GM23338 (cell line): ENCODE results near the gene DLG2. TPM values are rescaled to one million over a fixed set of nuclear protein-coding genes. Genes with fewer than 3 reads are reported as not detected.
A peak's percentile ranks its signal among the peaks of the same experiment; 100 is the strongest.

Experiments
- ATAC-seq: fragments of 200-7000 bp; cut with Tn5 transposase; 3 replicates; pipeline ENCODE4 v1.9.1; 2020
- DNase-seq: peaks from one replicate; pipeline ENCODE4 v3.0.0-alpha.2; 2015; ENCODE audit warnings: low spot score
- H2AFZ ChIP-seq: fragments of 200-600 bp; sonication (generic); 2 replicates; pipeline ENCODE4 v1.8.0; 2016; ENCODE audit warnings: antibody characterized with exemption, mild to moderate bottlenecking, moderate library complexity
- H3F3A ChIP-seq: fragments of 200-600 bp; sonication (generic); replicated peaks from 2 replicates; pipeline ENCODE4 v1.8.0; 2017; ENCODE audit warnings: antibody characterized with exemption, mixed run types, low read depth
- H3K27ac ChIP-seq: fragments of 200-600 bp; sonication (generic); 2 replicates; pipeline ENCODE4 v1.6.1; 2016; ENCODE audit warnings: low read depth
- H3K27me3 ChIP-seq: fragments of 200-600 bp; sonication (generic); 2 replicates; pipeline ENCODE4 v1.8.0; 2016; ENCODE audit warnings: mild to moderate bottlenecking, mixed run types, moderate library complexity; ENCODE audit not compliant: insufficient read depth
- H3K36me3 ChIP-seq: fragments of 200-600 bp; sonication (generic); 2 replicates; pipeline ENCODE4 v1.8.0; 2016; ENCODE audit warnings: mild to moderate bottlenecking; ENCODE audit not compliant: insufficient read depth
- H3K4me1 ChIP-seq: fragments of 200-600 bp; sonication (generic); 2 replicates; pipeline ENCODE4 v1.8.0; 2016; ENCODE audit warnings: mild to moderate bottlenecking, moderate library complexity; ENCODE audit not compliant: insufficient read depth
- H3K4me2 ChIP-seq: fragments of 200-600 bp; sonication (generic); 2 replicates; pipeline ENCODE4 v1.7.1; 2017; ENCODE audit warnings: mixed run types
- H3K4me3 ChIP-seq: fragments of 200-600 bp; sonication (generic); 2 replicates; pipeline ENCODE4 v1.6.1; 2016; ENCODE audit warnings: mixed run types
- H3K79me2 ChIP-seq: fragments of 200-600 bp; sonication (generic); replicated peaks from 2 replicates; pipeline ENCODE4 v1.8.0; 2017; ENCODE audit warnings: mild to moderate bottlenecking; ENCODE audit not compliant: insufficient read depth
- H3K9me2 ChIP-seq: fragments of 200-600 bp; sonication (generic); 2 replicates; pipeline ENCODE4 v1.8.0; 2017; ENCODE audit not compliant: insufficient read depth
- H4K20me1 ChIP-seq: fragments of 200-600 bp; sonication (generic); replicated peaks from 2 replicates; pipeline ENCODE4 v1.8.0; 2017; ENCODE audit warnings: mild to moderate bottlenecking; ENCODE audit not compliant: insufficient read depth
- H3K27ac Mint-ChIP-seq: 2 replicates; pipeline ENCODE4 v1.8.0; 2020; ENCODE audit warnings: inconsistent platforms, mild to moderate bottlenecking, moderate library complexity, mixed read lengths
- H3K27me3 Mint-ChIP-seq: 3 replicates; pipeline ENCODE4 v1.8.0; 2022; ENCODE audit warnings: low read depth, mild to moderate bottlenecking, moderate library complexity, mixed read lengths, inconsistent platforms; ENCODE audit not compliant: insufficient read depth, poor library complexity
- H3K36me3 Mint-ChIP-seq: 3 replicates; pipeline ENCODE4 v1.8.0; 2021; ENCODE audit warnings: low read depth, mild to moderate bottlenecking, inconsistent platforms, moderate library complexity, mixed read lengths
- H3K4me1 Mint-ChIP-seq: 3 replicates; pipeline ENCODE4 v1.8.0; 2020; ENCODE audit warnings: mild to moderate bottlenecking, inconsistent platforms, mixed read lengths
- H3K4me3 Mint-ChIP-seq: 3 replicates; pipeline ENCODE4 v1.8.0; 2021; ENCODE audit warnings: moderate library complexity, mild to moderate bottlenecking, inconsistent platforms, mixed read lengths
- H3K9me3 Mint-ChIP-seq: 3 replicates; pipeline ENCODE4 v1.8.0; 2020; ENCODE audit warnings: moderate library complexity, mild to moderate bottlenecking, inconsistent platforms, mixed read lengths
- CREB1 ChIP-seq: fragments of 250-450 bp; sonication (Bioruptor Pico); IDR thresholded peaks from 2 replicates; pipeline ENCODE4 v1.5.0; 2020; ENCODE audit warnings: low read depth, mild to moderate bottlenecking, moderate library complexity
- EZH2phosphoT487 ChIP-seq: fragments of 200-600 bp; sonication (generic); IDR thresholded peaks from one replicate; pipeline ENCODE4 v1.8.1; 2018; ENCODE audit warnings: antibody characterized with exemption; ENCODE audit not compliant: unreplicated experiment
- JUNB ChIP-seq: IDR thresholded peaks from one replicate; pipeline ENCODE4 v1.6.1; 2016; ENCODE audit warnings: antibody characterized with exemption; ENCODE audit not compliant: unreplicated experiment
- NANOG ChIP-seq: IDR thresholded peaks from 2 replicates; pipeline ENCODE4 v1.6.1; 2016; ENCODE audit warnings: antibody characterized with exemption, borderline replicate concordance
- ZNF114 ChIP-seq: fragments of 250-450 bp; sonication (Bioruptor Pico); IDR thresholded peaks from 2 replicates; pipeline ENCODE4 v1.5.0; 2020; ENCODE audit warnings: mild to moderate bottlenecking, moderate library complexity
- ZNF331 ChIP-seq: fragments of 250-450 bp; sonication (Bioruptor Pico); IDR thresholded peaks from 2 replicates; pipeline ENCODE4 v1.5.0; 2020; ENCODE audit warnings: low read depth, mild to moderate bottlenecking, moderate library complexity
- polyA plus RNA-seq: library from polyadenylated mRNA; unstranded; fragments of >200 nt; fragmentation: Nextera tagmentation; extraction: Ambion mirVana; gene quantifications from 2 replicates; pipeline ENCODE4 v1.2.1, GENCODE V29; 2016
- total RNA-seq: library from RNA; depleted of rRNA; stranded (reverse); fragments of >200 nt; shearing (Covaris generic); gene quantifications from 2 replicates; pipeline ENCODE4 v1.2.3, GENCODE V29; 2014
- TF ChIP-seq, protein P1 (sequence below): IDR thresholded peaks from 2 replicates; pipeline ENCODE4 v1.6.1; 2016; ENCODE audit warnings: antibody characterized with exemption
- TF ChIP-seq, protein P2 (sequence below): fragments of 250-450 bp; sonication (Bioruptor Pico); IDR thresholded peaks from 2 replicates; pipeline ENCODE4 v1.5.0; 2020; ENCODE audit warnings: mild to moderate bottlenecking, moderate library complexity
- TF ChIP-seq, protein P3 (sequence below): IDR thresholded peaks from one replicate; pipeline ENCODE4 v1.6.1; 2018; ENCODE audit warnings: antibody characterized with exemption; ENCODE audit not compliant: unreplicated experiment

The DLG2 gene
- total and polyA plus RNA-seq, 2 experiments from 2014 or later: 19.8 to 21.5 TPM

DNA sequence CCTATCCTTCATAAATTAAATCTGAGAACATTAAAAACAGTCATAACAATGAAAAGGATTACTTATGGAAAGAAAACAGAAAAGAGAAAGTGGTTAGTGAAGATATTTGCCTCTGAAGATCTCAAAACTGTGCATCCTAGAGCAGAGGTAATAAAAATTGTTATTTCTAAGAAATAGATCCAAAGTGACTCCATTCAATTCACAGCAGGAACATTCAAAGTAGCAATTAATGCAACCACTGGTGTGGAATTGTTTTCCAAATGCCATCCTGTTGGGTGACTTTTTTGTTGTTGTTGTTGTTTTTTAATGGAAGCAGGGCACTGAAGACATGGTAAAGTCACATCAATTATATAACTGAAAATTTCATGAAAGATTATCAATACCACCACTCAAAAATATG is 1201.5 kb downstream of the DLG2 start:
- H3K9me3 Mint-ChIP-seq: no peaks in the 10 kb centered on the region
- Histone ChIP-seq H3K27ac (no peak overlapping the region), H3K4me3 (no peak overlapping the region), H2AFZ (no peak overlapping the region), H3K9me2 (peaks cover 9% of the 10 kb centered on the region; the same call in 1 of the 2 replicates), H3K79me2 (no peaks in the 10 kb centered on the region), H3K27me3 (no peaks in the 10 kb centered on the region), H3K4me1 (peaks cover 17% of the 10 kb centered on the region), H3K4me2 (0 out of 2 replicates have a peak overlapping the region, but pooled peaks have one; percentile 10), H3F3A (no peaks in the 10 kb centered on the region), H3K36me3 (no peaks in the 10 kb centered on the region), H4K20me1 (no peaks in the 10 kb centered on the region)
- peak; percentile 70; the same call in 1 of the 2 replicates for TF ChIP-seq NANOG
- TF ChIP-seq EZH2phosphoT487: no peak
- no peaks in the 10 kb centered on the region for H3K36me3 Mint-ChIP-seq
- no peak overlapping the region for H3K4me3 Mint-ChIP-seq
- no peaks in the 10 kb centered on the region for H3K27me3 Mint-ChIP-seq
- ATAC-seq (no peak), DNase-seq (no peak)
- H3K4me1 Mint-ChIP-seq: peaks cover 27% of the 10 kb centered on the region
- no peak overlapping the region for H3K27ac Mint-ChIP-seq

DNA sequence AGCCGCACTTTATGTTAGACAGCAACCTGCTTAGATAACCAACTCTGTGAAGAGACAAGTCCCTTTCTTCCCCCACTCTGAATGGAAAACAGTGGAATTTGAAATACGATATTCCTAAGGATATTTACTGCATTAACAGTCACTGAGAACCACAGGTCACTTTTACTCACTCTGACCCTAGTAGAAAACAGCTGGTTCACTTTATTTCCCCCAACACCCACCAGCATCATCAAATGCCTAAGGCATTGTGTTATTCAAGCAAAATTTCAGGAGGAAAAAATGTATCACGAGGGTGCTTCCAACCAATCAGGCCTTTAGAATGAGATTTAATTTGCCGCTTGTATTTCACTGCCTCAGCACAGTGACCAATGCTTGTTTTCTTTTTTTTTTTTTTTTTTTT is 1206.9 kb downstream of the DLG2 start:
- H3K4me3 ChIP-seq: no peak overlapping the region
- Mint-ChIP-seq H3K27ac (no peak overlapping the region; the same call in 1 of the 2 replicates), H3K4me3 (no peak overlapping the region), H3K27me3 (no peaks in the 10 kb centered on the region), H3K9me3 (peaks cover 2% of the 10 kb centered on the region; the same call in 1 of the 3 replicates), H3K36me3 (no peaks in the 10 kb centered on the region), H3K4me1 (peaks cover 20% of the 10 kb centered on the region)
- no peaks in the 10 kb centered on the region for H3K79me2 ChIP-seq
- no peaks in the 10 kb centered on the region for H3K27me3 ChIP-seq
- DNase-seq: peak; percentile 36
- no peaks in the 10 kb centered on the region for H4K20me1 ChIP-seq
- H3K9me2 ChIP-seq: no peaks in the 10 kb centered on the region
- peak; percentile 34; the same call in 1 of the 3 replicates for ATAC-seq
- H3K4me2 ChIP-seq: peak overlapping the region; percentile 15; the same call in 1 of the 2 replicates
- H3K36me3 ChIP-seq: no peaks in the 10 kb centered on the region
- H3K27ac ChIP-seq: no peak overlapping the region
- no peaks in the 10 kb centered on the region for H3F3A ChIP-seq
- H2AFZ ChIP-seq: no peak overlapping the region
- H3K4me1 ChIP-seq: peaks cover 15% of the 10 kb centered on the region
- TF ChIP-seq, protein P1, sequence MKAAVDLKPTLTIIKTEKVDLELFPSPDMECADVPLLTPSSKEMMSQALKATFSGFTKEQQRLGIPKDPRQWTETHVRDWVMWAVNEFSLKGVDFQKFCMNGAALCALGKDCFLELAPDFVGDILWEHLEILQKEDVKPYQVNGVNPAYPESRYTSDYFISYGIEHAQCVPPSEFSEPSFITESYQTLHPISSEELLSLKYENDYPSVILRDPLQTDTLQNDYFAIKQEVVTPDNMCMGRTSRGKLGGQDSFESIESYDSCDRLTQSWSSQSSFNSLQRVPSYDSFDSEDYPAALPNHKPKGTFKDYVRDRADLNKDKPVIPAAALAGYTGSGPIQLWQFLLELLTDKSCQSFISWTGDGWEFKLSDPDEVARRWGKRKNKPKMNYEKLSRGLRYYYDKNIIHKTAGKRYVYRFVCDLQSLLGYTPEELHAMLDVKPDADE: no peak
- TF ChIP-seq EZH2phosphoT487 (no peak), NANOG (no peak), ZNF331 (no peak), JUNB (no peak), CREB1 (CRISPR knock-in tag) (no peak), ZNF114 (no peak)
- TF ChIP-seq, protein P2, sequence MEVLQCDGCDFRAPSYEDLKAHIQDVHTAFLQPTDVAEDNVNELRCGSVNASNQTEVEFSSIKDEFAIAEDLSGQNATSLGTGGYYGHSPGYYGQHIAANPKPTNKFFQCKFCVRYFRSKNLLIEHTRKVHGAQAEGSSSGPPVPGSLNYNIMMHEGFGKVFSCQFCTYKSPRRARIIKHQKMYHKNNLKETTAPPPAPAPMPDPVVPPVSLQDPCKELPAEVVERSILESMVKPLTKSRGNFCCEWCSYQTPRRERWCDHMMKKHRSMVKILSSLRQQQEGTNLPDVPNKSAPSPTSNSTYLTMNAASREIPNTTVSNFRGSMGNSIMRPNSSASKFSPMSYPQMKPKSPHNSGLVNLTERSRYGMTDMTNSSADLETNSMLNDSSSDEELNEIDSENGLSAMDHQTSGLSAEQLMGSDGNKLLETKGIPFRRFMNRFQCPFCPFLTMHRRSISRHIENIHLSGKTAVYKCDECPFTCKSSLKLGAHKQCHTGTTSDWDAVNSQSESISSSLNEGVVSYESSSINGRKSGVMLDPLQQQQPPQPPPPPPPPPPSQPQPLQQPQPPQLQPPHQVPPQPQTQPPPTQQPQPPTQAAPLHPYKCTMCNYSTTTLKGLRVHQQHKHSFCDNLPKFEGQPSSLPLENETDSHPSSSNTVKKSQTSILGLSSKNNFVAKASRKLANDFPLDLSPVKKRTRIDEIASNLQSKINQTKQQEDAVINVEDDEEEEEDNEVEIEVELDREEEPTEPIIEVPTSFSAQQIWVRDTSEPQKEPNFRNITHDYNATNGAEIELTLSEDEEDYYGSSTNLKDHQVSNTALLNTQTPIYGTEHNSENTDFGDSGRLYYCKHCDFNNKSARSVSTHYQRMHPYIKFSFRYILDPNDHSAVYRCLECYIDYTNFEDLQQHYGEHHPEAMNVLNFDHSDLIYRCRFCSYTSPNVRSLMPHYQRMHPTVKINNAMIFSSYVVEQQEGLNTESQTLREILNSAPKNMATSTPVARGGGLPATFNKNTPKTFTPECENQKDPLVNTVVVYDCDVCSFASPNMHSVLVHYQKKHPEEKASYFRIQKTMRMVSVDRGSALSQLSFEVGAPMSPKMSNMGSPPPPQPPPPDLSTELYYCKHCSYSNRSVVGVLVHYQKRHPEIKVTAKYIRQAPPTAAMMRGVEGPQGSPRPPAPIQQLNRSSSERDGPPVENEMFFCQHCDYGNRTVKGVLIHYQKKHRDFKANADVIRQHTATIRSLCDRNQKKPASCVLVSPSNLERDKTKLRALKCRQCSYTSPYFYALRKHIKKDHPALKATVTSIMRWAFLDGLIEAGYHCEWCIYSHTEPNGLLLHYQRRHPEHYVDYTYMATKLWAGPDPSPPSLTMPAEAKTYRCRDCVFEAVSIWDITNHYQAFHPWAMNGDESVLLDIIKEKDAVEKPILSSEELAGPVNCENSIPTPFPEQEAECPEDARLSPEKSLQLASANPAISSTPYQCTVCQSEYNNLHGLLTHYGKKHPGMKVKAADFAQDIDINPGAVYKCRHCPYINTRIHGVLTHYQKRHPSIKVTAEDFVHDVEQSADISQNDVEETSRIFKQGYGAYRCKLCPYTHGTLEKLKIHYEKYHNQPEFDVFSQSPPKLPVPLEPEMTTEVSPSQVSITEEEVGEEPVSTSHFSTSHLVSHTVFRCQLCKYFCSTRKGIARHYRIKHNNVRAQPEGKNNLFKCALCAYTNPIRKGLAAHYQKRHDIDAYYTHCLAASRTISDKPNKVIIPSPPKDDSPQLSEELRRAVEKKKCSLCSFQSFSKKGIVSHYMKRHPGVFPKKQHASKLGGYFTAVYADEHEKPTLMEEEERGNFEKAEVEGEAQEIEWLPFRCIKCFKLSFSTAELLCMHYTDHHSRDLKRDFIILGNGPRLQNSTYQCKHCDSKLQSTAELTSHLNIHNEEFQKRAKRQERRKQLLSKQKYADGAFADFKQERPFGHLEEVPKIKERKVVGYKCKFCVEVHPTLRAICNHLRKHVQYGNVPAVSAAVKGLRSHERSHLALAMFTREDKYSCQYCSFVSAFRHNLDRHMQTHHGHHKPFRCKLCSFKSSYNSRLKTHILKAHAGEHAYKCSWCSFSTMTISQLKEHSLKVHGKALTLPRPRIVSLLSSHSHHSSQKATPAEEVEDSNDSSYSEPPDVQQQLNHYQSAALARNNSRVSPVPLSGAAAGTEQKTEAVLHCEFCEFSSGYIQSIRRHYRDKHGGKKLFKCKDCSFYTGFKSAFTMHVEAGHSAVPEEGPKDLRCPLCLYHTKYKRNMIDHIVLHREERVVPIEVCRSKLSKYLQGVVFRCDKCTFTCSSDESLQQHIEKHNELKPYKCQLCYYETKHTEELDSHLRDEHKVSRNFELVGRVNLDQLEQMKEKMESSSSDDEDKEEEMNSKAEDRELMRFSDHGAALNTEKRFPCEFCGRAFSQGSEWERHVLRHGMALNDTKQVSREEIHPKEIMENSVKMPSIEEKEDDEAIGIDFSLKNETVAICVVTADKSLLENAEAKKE (CRISPR knock-in tag): no peak
- TF ChIP-seq, protein P3, sequence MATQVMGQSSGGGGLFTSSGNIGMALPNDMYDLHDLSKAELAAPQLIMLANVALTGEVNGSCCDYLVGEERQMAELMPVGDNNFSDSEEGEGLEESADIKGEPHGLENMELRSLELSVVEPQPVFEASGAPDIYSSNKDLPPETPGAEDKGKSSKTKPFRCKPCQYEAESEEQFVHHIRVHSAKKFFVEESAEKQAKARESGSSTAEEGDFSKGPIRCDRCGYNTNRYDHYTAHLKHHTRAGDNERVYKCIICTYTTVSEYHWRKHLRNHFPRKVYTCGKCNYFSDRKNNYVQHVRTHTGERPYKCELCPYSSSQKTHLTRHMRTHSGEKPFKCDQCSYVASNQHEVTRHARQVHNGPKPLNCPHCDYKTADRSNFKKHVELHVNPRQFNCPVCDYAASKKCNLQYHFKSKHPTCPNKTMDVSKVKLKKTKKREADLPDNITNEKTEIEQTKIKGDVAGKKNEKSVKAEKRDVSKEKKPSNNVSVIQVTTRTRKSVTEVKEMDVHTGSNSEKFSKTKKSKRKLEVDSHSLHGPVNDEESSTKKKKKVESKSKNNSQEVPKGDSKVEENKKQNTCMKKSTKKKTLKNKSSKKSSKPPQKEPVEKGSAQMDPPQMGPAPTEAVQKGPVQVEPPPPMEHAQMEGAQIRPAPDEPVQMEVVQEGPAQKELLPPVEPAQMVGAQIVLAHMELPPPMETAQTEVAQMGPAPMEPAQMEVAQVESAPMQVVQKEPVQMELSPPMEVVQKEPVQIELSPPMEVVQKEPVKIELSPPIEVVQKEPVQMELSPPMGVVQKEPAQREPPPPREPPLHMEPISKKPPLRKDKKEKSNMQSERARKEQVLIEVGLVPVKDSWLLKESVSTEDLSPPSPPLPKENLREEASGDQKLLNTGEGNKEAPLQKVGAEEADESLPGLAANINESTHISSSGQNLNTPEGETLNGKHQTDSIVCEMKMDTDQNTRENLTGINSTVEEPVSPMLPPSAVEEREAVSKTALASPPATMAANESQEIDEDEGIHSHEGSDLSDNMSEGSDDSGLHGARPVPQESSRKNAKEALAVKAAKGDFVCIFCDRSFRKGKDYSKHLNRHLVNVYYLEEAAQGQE: no peak
